HG03342 (cell line): ENCODE results near the gene OR52A5.
A peak's percentile ranks its signal among the peaks of the same experiment; 100 is the strongest.
"Not testable (repeated sequence)": the region's sequence is repeated elsewhere in the genome, so short reads cannot be mapped to it uniquely, and the experiment has no call there.

Experiments
- ATAC-seq: cut with Tn5 transposase; IDR thresholded peaks from one replicate; pipeline ENCODE4 v1.9.1; 2021; ENCODE audit warnings: mild to moderate bottlenecking, moderate library complexity; ENCODE audit not compliant: unreplicated experiment

Gene OR52A5

DNA sequence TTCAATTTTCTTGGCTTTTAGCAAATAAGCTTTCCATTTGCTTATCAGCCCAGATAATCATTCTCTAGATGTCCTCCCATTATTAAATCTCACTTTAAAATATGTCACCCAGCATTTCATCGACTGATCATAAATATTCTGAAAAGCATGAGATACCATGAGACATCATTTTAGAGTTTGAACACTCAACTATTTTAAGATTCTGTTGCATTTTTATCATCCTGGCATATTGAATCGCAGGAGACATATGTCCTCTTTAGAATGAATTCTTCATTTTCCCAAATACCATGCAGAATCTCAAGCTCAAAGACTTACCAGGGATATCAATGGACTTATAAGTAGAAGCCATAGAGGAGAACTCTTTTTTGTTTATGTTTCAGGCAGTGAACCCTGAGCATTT is at the start of gene OR52A5:
TSS of gene OR52A5 (minus strand) at position 361 of the 400 bp plus-strand sequence. CDS start 5,714 bp downstream, outside the sequence.
- no peak for ATAC-seq

DNA sequence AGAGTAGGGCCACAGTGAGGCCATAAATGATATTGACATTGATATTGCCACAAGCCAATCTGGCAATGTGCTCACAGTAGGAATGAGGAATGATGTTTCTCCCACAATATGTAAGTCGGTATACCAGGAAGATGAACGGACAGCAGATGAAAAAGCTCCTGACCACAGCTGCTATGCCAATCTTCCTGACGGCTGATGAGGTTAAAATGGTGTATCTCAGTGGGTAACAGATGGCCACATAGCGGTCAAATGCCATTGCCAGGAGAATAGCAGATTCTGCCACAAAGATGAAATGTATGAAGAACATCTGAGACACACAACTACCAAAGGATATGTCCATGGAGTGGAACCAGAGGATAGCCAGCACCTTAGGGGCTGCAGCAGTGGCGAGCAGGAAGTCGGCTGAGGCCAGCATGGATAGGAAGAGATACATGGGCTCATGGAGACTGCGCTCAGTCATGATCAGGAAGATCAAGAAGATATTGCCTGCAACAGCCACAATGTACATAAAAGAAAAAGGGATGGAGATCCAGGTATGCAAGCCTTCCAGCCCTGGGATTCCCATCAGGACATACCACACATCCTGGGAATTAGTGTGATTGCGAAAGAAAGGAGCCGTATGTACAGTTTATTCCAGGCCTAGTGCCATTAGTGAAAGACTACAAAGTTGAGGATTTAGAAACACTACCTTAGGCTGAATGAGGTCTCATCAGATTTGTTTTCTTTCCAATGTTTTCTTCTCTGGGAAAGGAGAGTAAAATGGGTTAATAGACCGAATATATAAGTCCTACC is 40.1 kb upstream of the OR52A5 start:
- no peak for ATAC-seq

DNA sequence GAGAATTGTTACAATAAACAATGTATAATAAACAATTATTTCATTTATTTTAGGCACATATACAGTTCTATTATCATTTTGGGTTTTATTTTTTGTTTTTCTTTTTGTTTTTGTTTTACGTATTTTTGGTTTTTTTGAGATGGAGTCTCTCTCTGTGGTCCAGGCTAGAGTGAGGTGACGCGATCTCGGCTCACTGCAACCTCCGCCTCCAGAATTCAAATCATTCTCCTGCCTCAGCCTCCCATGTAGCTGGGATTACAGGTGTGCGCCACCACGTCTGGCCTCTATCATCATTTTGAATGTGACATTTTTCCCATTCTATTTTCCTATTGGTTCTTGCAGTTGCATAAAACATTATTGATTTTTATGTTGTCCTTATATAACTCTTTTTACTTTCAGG is 36.8 kb upstream of the OR52A5 start:
- ATAC-seq = no peak

DNA sequence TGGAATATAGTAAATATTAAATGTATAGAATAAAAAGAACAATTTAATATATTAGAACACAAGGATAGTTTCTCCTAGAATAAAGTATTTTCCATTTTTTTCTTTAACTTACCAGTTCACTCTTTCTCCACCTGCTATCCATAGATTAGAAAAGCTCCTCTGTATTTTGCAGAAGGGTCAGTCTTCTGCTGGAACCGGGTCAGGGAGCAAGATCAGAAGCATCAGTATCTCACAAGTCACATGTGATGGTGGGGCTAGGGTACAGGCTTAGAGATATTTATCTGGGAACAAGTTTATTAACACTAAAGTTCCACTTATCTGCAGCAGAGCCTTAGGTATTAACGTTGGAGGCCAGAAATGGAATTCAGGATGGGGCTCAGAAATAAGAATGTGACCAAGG is 33.7 kb upstream of the OR52A5 start:
- no peak for ATAC-seq

DNA sequence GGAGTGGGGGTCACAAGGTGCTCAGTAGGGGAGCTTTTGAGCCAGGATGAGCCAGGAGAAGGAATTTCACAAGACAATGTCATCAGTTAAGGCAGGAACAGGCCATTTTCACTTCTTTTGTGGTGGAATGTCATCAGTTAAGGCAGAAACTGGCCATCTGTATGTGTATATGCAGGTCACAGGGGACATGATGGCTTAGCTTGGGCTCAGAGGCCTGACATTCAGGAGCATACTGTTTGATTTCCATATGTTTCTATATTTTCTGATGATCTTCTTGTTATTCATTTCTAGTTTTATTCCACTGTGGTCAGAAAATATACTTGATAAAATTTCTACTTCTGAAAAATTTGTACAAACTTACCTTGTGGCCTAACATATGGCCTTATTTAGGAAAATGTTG is 27.7 kb upstream of the OR52A5 start:
- not testable (repeated sequence) for ATAC-seq

DNA sequence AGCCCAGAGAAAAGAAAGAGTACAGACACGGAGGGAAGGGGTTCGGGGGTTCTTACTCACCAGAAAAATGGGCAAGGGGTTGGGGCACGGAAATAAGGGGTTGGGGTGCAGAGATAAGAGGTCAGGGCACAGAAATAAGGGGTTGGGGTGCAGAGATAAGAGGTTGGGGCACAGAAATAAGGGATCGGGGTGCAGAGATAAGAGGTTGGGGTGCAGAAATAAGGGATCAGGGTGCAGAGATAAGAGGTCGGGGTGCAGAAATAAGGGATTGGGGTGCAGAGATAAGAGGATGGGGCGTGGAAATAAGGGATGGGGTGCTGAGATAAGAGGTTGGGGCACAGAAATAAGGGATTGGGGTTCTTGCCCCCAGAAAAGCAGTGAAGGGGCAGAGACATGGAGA is 26.7 kb upstream of the OR52A5 start:
- not testable (repeated sequence) for ATAC-seq

DNA sequence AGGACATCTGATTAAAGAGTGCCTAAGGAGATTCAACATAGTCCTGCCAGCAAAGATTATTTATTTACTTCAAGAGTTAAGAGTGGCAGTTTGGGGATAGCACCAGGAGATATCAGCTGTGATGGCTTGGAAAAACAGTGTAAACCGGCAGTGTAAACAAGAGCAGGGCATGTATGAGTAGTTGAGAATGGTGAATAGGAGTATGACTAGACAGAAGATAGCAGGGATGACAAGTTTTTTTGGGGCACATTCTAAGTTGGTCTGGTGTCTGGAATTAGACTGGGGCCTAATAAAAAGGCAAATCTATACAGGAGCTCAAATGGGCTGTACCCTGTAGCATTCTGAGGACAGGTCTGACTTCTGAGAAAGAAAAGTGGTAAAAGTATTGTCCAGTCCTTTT is 22.9 kb upstream of the OR52A5 start:
- not testable (repeated sequence) for ATAC-seq

DNA sequence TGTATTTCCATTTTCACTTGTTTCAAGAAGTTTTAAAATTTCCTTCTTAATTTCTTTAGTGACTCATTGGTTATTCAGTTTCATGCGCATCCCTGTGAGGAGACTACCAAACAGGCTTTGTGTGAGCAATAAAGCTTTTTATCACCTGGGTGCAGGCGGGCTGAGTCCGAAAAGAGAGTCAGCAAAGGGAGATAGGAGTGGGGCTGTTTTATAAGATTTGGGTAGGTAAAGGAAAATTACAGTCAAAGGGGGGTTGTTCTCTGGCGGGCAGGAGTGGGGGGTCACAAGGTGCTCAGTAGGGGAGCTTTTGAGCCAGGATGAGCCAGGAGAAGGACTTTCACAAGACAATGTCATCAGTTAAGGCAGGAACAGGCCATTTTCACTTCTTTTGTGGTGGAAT is 22.1 kb upstream of the OR52A5 start:
- ATAC-seq = not testable (repeated sequence)

DNA sequence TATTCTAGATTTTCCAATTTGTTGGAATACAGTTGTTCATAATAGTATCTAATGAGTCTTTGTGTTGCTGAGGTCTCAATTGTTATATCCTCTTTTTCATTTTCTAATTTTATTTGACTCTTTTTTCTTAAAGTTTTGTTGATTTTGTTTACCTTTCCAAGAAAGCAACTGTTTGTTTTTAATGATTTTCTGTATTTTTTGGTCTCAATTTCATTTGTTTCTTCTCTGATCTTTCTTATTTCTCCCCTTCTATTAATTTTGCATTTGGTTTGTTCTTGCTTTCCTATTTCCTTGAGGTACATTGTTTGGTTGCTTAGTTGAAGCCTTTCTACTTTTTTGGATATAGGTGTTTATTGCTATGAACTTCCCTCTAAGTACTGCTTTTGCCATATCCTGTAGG is 21.6 kb upstream of the OR52A5 start:
- ATAC-seq = no peak

DNA sequence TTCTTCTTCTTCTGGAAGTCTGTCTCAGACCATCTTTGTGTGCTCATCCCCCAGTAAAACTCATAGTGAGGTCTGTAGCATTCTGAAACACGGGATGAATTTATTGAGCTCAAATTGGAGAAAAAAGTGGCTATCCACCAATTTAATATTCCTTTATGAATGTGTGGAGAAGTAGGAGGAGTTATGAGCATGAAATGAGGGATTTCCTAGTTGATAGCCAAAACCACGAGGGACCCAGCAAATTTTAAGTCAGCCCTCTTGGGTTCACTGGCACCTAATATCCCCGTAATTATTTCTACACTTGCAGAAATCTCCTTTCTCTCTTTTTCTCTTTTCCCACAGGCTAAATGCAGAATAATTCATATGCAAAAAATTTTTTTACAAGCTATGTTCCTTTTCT is 16.5 kb upstream of the OR52A5 start, which contains the start of gene OR52A1:
TSS of gene OR52A1 (minus strand) at position 101 of the 400 bp plus-strand sequence. CDS start 2,388 bp downstream, outside the sequence.
- no peak for ATAC-seq

DNA sequence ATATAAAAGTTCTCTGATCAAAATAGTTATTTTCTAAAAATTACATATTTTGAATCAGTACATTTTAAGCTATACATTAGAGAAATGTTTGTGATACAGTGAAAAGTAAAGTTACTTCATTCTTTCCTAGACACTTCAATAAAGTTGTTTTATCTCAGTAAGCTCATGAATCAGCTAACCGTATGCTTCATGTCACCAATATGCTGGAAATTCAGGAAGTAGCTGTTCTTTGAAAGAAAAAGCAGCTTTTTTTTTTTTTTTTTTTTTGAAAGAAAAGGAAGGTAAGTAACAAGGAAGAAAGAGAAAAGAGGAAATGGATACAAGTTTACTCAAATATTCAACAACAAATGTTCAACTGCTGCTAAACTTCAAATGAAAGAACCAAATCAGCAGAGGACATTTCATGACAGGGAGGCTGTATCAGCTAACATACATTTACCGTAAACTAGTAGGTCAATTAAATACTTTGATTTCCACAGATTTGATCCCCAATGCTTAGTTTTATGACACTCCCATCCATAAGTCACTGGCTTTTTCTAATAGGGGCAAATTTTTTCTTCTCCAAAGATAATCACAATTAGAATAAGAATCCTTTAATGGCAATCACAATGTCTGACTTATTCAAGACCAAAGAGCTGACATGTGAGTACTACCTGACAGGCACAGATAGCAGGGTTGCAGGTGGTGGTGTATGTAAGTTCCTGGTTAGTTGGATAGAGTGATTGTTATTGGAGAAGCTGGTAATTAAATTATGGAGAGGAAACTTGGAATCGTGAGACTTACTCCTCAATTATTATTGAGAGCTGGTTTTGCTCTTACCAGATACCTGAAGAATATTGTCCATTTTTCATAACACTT is 15.6 kb upstream of the OR52A5 start:
- no peak for ATAC-seq

DNA sequence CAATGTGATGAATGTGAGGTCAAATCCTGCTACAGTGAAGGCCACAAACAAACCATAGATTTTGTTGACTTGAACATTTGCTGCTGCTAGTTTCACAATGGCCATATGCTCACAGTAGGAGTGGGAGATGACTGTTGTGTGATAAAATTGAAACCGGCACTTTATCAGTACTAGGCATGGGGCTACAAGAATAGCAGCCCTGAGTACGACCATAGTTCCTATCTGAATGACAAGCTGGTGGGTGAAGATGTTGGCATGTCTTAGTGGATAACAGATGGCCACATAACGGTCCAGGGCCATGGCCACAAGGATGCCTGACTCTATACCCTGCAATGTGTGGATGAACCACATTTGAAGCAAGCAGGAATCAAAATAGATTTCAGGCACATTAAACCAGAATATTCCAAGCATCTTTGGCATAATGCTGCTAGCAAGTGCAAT is 13.6 kb upstream of the OR52A5 start:
- ATAC-seq = no peak

DNA sequence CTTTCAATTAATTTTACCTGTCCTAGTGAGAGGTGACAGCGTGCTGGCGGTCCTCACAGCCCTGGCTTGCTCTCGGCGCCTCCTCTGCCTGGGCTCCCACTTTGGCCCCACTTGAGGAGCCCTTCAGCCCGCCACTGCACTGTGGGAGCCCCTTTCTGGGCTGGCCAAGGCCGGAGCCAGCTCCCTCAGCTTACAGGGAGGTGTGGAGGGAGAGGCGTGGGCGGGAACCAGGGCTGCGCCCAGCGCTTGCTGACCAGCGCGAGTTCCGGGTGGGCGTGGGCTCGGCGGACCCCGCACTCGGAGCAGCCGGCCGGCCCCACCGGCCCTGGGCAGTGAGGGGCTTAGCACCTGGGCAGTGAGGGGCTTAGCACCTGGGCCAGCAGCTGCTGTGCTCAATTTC is 6.0 kb upstream of the OR52A5 start:
- ATAC-seq = not testable (repeated sequence)

DNA sequence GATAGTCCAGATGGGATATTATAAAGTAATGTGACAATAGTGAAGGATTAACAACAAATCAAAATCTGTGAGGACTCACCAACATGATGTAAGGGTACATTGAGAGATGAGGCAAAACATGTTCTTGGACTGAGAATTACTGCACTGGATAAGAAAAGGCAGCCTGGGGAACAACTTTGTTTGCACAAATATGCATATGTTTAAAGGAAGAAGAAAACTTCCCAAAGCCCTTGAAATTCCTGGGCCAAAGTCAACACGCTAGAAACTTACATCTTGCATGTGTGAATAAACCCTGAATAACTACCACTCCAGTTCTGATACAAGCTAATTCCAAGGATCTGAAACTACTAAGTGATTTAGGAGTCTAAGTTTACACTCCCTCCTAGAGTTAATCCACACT is 1.1 kb downstream of the OR52A5 start:
- no peak for ATAC-seq

DNA sequence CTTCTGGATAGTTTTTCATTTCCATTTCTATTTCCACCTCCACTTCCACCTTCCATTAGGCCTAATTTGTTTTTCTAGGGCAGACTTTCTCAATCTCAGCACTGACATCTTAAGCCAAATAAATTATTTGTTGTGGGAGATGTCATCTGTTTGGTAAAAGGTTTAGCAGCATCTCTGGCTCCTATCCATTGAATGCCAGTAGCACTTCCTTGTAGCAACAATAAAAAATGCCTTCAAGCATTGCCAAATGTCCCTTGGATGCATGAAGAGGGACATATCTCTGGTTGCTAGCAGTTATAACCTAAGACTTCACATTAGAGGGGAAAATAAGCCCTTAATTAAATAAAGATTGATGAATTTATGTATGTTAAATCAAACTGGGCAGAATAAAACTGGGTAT is 1.9 kb downstream of the OR52A5 start:
- ATAC-seq = no peak

DNA sequence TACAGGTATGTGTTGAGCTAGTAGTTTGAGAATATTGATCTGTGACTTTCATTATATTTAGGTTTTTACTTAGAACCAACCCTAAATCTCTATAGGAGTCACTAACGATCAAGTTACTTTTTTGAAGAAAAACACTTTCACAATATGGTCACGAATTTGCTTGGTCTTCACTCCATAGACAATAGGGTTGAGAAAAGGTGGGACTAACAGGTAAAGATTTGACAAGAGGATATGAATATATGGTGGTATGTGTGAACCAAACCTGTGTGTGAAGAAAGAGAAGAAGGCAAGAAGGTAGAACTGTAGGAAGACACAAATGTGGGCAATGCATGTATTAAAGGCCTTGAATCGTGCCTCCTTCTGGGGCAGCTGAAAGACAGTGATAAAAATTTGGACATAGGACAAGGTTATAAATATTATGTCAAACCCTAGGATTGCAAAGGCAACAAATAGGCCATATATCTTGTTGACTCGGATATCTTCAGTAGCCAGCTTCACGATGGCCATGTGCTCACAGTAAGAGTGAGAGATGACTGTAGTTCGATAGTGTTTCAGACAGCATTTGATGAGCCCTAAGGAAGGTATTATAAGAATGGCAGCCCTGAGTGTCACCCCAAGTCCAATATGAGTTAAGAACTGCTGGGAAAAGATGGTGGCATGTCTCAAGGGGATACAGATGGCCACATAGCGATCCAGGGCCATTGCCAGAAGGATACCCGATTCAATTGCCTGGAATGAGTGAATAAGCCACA is 6.4 kb downstream of the OR52A5 start:
- no peak for ATAC-seq

DNA sequence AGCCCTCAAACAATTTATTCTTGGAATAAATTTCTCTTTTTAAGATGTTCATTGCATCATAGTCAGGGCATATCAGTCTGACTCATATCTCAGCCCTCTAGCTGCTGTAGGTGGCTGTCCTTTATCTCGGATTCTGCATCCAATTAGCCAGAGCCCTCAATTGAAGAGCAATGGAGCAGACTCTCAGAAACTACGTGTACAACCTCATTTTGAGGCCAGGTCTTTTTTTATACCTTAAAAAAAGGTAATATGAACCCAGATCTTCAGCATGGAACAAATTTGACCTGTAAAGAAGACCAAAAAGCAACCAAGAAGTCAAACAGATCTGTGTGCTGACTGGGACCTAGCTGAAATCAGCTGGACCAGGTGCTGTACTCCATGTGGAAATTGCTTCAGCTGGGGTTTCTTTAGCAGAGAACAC is 8.7 kb downstream of the OR52A5 start:
- no peak for ATAC-seq

DNA sequence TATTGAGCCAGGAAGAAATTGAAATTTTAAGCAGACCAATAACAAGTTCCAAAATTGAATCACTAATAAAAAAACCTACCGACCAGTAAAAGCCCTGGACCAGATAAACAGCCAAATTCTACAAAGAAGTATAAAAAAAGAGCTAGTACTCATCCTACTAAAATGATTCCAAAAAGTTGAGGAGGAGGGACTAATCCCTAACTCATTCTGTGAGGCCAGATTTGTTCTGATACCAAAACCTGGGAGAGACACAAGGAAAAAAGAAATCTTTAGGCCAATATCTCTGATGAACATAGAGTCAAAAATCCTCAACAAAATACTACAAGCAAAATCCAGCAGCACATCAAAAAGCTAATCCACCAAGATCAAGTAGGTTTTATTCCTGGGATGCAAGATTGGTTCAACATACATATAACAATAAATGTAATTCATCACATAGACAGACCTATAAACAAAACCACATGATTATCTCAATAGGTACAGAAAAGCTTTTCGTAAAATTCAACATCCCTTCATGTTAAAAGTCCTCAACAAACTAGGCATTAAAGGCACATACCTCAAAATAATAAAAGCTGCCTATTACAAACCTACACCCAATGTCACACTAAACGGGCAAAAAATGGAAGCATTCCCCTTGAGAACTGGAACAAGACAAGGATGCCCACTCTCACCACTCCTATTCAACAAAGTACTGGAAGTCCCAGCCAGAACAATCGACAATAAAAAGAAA is 13.1 kb downstream of the OR52A5 start:
- ATAC-seq = no peak

DNA sequence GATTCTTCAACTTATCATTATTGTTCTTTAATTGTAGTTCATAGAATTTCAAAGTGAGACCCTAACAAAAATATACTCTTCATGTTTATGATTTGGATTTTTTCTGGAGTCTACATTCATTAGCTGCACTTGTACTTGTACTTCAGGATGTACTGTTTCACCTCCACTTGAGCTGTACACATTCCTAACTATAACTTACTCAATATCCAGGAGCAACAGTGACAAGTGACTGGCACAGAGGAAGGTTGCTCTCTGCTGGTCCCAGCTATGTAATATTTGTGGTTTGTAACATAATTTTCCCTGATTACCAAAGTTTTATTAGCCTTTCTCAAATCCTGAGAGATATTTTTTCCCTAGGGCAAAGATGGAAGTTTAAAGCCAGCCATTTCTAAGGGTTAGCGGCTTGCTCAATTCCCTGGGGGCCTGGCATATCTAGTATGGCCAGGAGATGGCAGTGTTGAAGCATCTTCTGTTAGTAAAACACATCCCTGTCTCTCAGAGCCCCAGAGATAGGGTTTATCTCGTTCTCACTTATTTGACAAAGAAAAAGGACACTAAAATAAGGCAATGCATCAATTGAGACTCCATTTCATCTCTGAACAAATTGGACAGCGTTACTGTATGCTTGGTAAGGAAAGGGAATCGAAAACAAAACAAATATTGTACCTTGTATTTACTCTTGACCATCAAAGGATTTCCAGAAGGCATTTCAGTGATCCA is 14.2 kb downstream of the OR52A5 start:
- ATAC-seq = peak; percentile 93

DNA sequence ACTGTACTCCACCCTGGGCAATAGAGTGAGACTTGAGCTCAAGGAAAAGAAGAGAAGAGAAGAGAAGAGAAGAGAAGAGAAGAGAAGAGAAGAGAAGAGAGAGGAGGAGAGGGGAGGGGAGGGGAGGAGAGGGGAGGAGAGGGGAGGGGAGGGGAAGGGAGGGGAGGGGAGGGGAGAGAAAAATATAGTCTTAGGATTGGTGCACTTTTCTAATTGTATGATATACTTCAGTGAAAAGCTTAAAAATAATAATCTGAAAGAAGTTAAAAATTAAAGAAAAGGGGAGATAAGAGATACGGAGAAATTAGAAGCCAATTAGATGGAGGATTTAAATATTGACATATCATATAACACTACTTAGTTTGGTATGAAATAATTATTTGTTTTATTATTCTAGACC is 19.3 kb downstream of the OR52A5 start:
- ATAC-seq = no peak
